ENCODE results near the gene SP7. TPM values are rescaled to one million over a fixed set of nuclear protein-coding genes. Genes with fewer than 3 reads are reported as not detected.
"Not testable (repeated sequence)": the region's sequence is repeated elsewhere in the genome, so short reads cannot be mapped to it uniquely, and the experiment has no call there.

Gene SP7
- total RNA-seq, 4 donors from 2014 or later, result not detected

DNA sequence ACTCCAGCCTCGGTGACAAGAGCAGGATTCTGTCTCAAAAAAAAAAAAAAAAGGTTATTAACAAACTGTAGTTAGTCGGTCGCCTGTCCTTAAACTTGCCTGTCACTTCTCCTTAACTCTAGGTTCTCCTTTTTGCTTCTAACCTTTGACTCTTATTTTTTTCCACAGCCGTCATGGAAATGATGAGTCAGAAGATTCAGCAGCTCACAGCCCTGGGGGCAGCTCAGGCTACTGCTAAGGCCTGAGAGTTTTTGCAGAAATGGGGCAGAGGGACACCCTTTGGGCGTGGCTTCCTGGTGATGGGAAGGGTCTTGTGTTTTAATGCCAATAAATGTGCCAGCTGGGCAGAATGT is 37.1 kb downstream of the SP7 start:
- peaks cover 26 to 85% (median 49%) of the 10 kb centered on the region in 3 donors for H3K4me1 ChIP-seq
- no peak for DNase-seq
- WGBS, 2 donors, result 21 to 26% methylated on average over 4 to 5 of the region's 5 CpGs

DNA sequence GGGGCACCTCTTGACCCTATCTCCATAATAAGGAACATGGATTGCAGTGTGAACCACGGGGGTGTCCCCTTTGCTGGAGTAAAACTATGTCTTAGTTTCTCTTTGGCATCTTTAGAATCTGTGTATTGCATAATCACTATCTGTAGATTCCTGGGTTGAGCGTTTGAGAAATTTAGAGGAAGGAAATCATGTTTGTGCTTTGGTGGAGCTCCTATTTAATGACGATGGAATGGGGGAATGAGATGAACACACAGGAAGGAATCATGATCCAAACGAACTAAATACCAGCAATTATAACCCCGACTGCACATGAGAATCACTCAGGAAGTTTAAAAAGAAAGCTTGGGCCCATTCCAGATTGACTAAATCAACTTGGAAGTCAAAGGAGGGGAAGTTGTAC is 38.0 kb downstream of the SP7 start:
- no peak for TF ChIP-seq CTCF (IDR thresholded peaks at IDR 0.05)
- no peak for TF ChIP-seq POLR2A (IDR thresholded peaks at IDR 0.05)
- no peaks in the 10 kb centered on the region for H3K27me3 ChIP-seq
- no peaks in the 10 kb centered on the region for H3K9me3 ChIP-seq
- intact Hi-C loops (cut with DNase I), result no loop called here
- H3K4me3 ChIP-seq, result no peak overlapping the region
- peaks cover 0 to 59% (median 10%) of the 10 kb centered on the region in 3 donors for H3K36me3 ChIP-seq
- DNase-seq, result no peak
- H3K4me1 ChIP-seq, result peaks cover 26 to 85% (median 49%) of the 10 kb centered on the region in 3 donors
- H3K27ac ChIP-seq, result peak overlapping the region in 3 of 4 donors; percentile 47 to 87 (median 83)
- 41 to 44% methylated on average over 5 of the region's 5 CpGs for WGBS, 2 donors

More for the DNA sequence above, 37.1 kb downstream of the SP7 start:
- Histone ChIP-seq H3K27me3 (no peaks in the 10 kb centered on the region), H3K27ac (peak overlapping the region; percentile 72 to 87 (median 84)), H3K4me3 (peak overlapping the region in 3 of 4 donors; percentile 89 to 93 (median 90)), H3K9me3 (no peaks in the 10 kb centered on the region), H3K36me3 (peaks cover 0 to 59% (median 10%) of the 10 kb centered on the region in 3 donors)
- intact Hi-C loops (cut with DNase I), result no loop called here
- no peak for TF ChIP-seq POLR2A (IDR thresholded peaks at IDR 0.05)
- no peak for TF ChIP-seq CTCF (IDR thresholded peaks at IDR 0.05)

GRCh38 chr12:53297106-53297505 is 39.0 kb downstream of the SP7 start:
- H3K27me3 ChIP-seq; H3K4me3 ChIP-seq; H3K9me3 ChIP-seq; DNase-seq; intact Hi-C loops (cut with DNase I): not testable (repeated sequence)
- peak overlapping the region in 1 of 4 donors; percentile 47 for H3K27ac ChIP-seq
- H3K4me1 ChIP-seq, result peaks cover 26 to 74% (median 45%) of the 10 kb centered on the region in 3 donors
- peaks cover 0 to 59% (median 0%) of the 10 kb centered on the region in 3 donors for H3K36me3 ChIP-seq
- 93% methylated on average over 10 of the region's 10 CpGs for whole genome bisulfite sequencing, 2 donors

DNA sequence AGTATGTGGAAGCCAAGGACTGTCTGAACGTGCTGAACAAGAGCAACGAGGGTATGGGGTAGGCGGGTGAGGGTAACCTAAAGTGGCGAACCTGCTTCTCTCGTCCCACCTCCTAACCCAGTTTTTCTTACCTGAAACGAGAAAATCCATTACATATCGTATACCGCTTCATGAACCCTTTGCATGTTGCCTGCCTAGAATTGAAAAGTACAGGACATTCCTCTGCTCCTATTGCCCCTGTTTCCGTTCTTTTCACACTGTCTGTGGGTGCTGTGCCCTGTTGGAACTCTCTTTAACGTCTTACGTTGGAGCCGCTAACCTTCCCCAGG is 40.3 kb downstream of the SP7 start:
- DNase-seq, result no peak
- intact Hi-C loops (cut with DNase I), result no loop called here
- Histone ChIP-seq H3K4me1 (peaks cover 26 to 62% (median 42%) of the 10 kb centered on the region in 3 donors), H3K27ac (peak overlapping the region; percentile 82 to 95 (median 88)), H3K36me3 (peaks cover 0 to 59% (median 0%) of the 10 kb centered on the region in 3 donors), H3K9me3 (no peaks in the 10 kb centered on the region), H3K4me3 (peak overlapping the region; percentile 55 to 90 (median 81)), H3K27me3 (no peaks in the 10 kb centered on the region)
- TF ChIP-seq CTCF (IDR thresholded peaks at IDR 0.05) (no peak), POLR2A (IDR thresholded peaks at IDR 0.05) (no peak)
- 5% methylated on average over 10 to 12 of the region's 12 CpGs for WGBS, 2 donors

- no peaks in the 10 kb centered on the region for H3K9me3 ChIP-seq
- H3K27me3 ChIP-seq, result no peaks in the 10 kb centered on the region
- peak within 1 kb of the TSS; percentile 55 to 90 (median 81) for H3K4me3 ChIP-seq
- H3K36me3 ChIP-seq, result peaks cover 0 to 65% (median 0%) of the 10 kb centered on the region in 3 donors
- 1 to 7% methylated on average over 7 to 36 of the region's 42 CpGs for WGBS, 2 donors
- DNase-seq, result peak; percentile 54
- peak within 1 kb of the TSS; percentile 82 to 95 (median 88) for H3K27ac ChIP-seq
- peak in 3 of 6 experiments; percentile 22 to 44 (median 27) for TF ChIP-seq CTCF (IDR thresholded peaks at IDR 0.05)
- TF ChIP-seq POLR2A (IDR thresholded peaks at IDR 0.05), result peak in 3 of 4 donors; percentile 70 to 76 (median 74)
- intact Hi-C loops (cut with DNase I), result no loop called here
- peaks cover 21 to 56% (median 36%) of the 10 kb centered on the region in 3 donors for H3K4me1 ChIP-seq
These were observed 40.9 kb downstream of the SP7 start, which contains the start of gene PFDN5 for GRCh38 chr12:53295070-53295890. Gene PFDN5, plus strand, starts transcription at chr12:53295542. Its CDS starts 26 bp downstream, at chr12:53295568.

Measured in esophagus squamous epithelium (tissue), 5 donors.